Ascending aorta (tissue), 2 donors: ENCODE data around the gene SLC6A8. TPM values are rescaled to one million over a fixed set of nuclear protein-coding genes. Genes with fewer than 3 reads are reported as not detected.
"Not testable (repeated sequence)": the region's sequence is repeated elsewhere in the genome, so short reads cannot be mapped to it uniquely, and the experiment has no call there.

Experiments
- DNase-seq, 2 donors: peaks; one replicate each; pipeline ENCODE4 v3.0.0-alpha.2; 2019; ENCODE audit warnings: low spot score in 2 of 2
- H3K27ac ChIP-seq, 2 donors: fragments of 200-600 bp; sonication (generic); one replicate each; pipeline ENCODE4 v1.5.1; 2016 to 2017; ENCODE audit warnings: mild to moderate bottlenecking in 1 of 2
- H3K27me3 ChIP-seq: fragments of 200-600 bp; sonication (generic); one replicate; pipeline ENCODE4 v1.5.1; 2017
- H3K36me3 ChIP-seq, 2 donors: fragments of 200-600 bp; sonication (generic); one replicate each; pipeline ENCODE4 v1.5.1; 2016
- H3K4me1 ChIP-seq, 2 donors: fragments of 200-600 bp; sonication (generic); one replicate each; pipeline ENCODE4 v1.5.1; 2016 to 2017; ENCODE audit warnings: mild to moderate bottlenecking in 1 of 2
- H3K4me3 ChIP-seq, 2 donors: fragments of 200-600 bp; sonication (generic); one replicate each; pipeline ENCODE4 v1.5.1; 2016 to 2017; ENCODE audit warnings: mild to moderate bottlenecking in 1 of 2
- H3K9me3 ChIP-seq, 2 donors: fragments of 200-600 bp; sonication (generic); one replicate each; pipeline ENCODE4 v1.5.1; 2016
- CTCF ChIP-seq, 3 experiments: fragments of 200-600 bp in 2 of 3; fragments of 450-650 bp in 1 of 3; sonication (generic) in 2 of 3; IDR thresholded peaks; one replicate each; pipeline ENCODE4 v1.5.1; 2016 to 2019; ENCODE audit warnings: antibody characterized with exemption in 3 of 3, mild to moderate bottlenecking in 1 of 3, moderate library complexity in 1 of 3
- intact Hi-C: fragments of 100-400 bp; cut with DNase I; formaldehyde crosslinking; loops from one replicate; pipeline ENCODE4 v1.15.1; 2023
- total RNA-seq: library from RNA; depleted of rRNA; stranded (reverse); fragments of >200 nt; gene quantifications from one replicate; pipeline ENCODE4 v1.1.0, GENCODE V29; 2016

SLC6A8 gene
- total RNA-seq, 1 donor from 2014 or later = 44.2 TPM

DNA sequence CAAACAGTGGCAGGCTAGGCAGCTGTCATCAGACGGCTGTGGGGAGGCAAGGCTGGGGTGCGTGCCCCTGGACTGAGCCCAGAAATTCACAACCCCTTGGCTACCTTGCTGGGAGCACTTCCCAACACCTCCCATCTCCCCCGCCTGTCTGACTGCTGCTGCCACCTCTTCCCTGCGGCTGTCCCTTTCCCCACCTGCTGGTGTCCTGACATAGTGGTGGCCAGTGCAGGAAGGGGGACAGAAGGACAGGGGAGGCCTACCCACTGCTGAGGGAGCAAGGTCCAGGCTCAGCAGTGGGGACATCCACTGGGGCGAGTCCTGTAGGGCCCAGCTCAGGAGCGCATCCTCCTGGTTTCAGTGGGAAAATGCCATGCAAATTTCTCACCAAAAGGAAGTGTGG is 40.4 kb downstream of the SLC6A8 start:
- no peaks in the 10 kb centered on the region for H3K9me3 ChIP-seq
- H3K27me3 ChIP-seq = no peaks in the 10 kb centered on the region
- DNase-seq = no peak
- H3K36me3 ChIP-seq = no peaks in the 10 kb centered on the region
- intact Hi-C loops = no loop called here
- peak overlapping the region in 1 of 2 donors; percentile 89 for H3K27ac ChIP-seq
- TF ChIP-seq CTCF (IDR thresholded peaks at IDR 0.05) = no peak
- H3K4me1 ChIP-seq = peaks cover 8 to 26% of the 10 kb centered on the region in 2 donors
- no peak overlapping the region for H3K4me3 ChIP-seq

- intact Hi-C loops = no loop called here
- no peaks in the 10 kb centered on the region for H3K27me3 ChIP-seq
- no peak for TF ChIP-seq CTCF (IDR thresholded peaks at IDR 0.05)
- no peaks in the 10 kb centered on the region for H3K36me3 ChIP-seq
- H3K27ac ChIP-seq = no peak overlapping the region
- no peak for DNase-seq
- H3K4me1 ChIP-seq = peaks cover 8 to 26% of the 10 kb centered on the region in 2 donors
- no peaks in the 10 kb centered on the region for H3K9me3 ChIP-seq
- H3K4me3 ChIP-seq = no peak overlapping the region
Observed at GRCh38 chrX:153728951-153729631, 41.4 kb downstream of the SLC6A8 start.

DNA sequence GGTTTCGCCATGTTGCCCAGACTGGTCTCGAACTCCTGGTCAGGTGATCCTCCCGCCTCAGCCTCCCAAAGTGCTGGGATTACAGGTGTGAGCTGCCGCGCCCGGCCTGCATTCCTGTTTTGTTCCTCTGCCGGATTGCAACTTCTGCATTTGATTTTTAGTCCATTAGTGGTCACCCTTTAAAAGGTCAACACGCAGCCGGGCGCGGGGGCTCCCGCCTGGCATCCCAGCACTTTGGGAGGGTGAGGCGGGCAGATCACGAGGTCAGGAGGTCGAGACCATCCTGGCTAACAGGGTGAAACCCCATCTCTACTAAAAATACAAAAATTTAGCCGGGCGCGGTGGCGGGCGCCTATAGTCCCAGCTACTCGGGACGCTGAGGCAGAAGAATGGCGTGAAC is 42.4 kb downstream of the SLC6A8 start:
- H3K27ac ChIP-seq, H3K27me3 ChIP-seq, H3K4me3 ChIP-seq, DNase-seq, H3K36me3 ChIP-seq, intact Hi-C loops, H3K9me3 ChIP-seq: not testable (repeated sequence)
- peaks cover 8 to 23% of the 10 kb centered on the region in 2 donors for H3K4me1 ChIP-seq

GRCh38 chrX:153731117-153731844 is 43.6 kb downstream of the SLC6A8 start:
- Histone ChIP-seq H3K9me3 (no peaks in the 10 kb centered on the region), H3K27ac (no peak overlapping the region), H3K4me1 (peaks cover 6 to 16% of the 10 kb centered on the region in 2 donors), H3K36me3 (peaks cover 2 to 4% of the 10 kb centered on the region in 2 donors), H3K27me3 (no peaks in the 10 kb centered on the region), H3K4me3 (no peak overlapping the region)
- no peak for DNase-seq
- intact Hi-C loops = no loop called here
- no peak for TF ChIP-seq CTCF (IDR thresholded peaks at IDR 0.05)

DNA sequence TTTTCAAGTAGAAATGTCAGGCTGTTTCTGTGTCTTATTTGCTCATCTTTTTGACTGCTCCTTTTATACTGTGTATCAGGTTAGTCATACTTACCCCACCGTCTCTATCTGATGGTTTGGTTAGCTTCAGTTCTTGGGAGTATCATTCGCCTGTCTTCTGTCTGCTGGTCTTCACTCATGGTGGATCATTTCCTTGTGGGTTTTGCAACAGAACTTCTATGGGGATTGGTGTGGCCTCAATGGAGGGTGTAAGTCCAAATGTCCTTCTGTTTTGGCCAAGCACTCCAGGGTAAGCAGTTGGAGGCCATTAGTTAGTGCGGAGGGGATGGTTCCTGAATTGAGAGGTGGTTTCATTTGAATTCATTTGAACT is 44.1 kb downstream of the SLC6A8 start:
- Histone ChIP-seq H3K27ac (no peak overlapping the region), H3K9me3 (no peaks in the 10 kb centered on the region), H3K4me3 (no peak overlapping the region), H3K27me3 (no peaks in the 10 kb centered on the region), H3K36me3 (peaks cover 6 to 10% of the 10 kb centered on the region in 2 donors), H3K4me1 (peaks cover 6 to 10% of the 10 kb centered on the region in 2 donors)
- intact Hi-C loops = no loop called here
- no peak for TF ChIP-seq CTCF (IDR thresholded peaks at IDR 0.05)
- no peak for DNase-seq

DNA sequence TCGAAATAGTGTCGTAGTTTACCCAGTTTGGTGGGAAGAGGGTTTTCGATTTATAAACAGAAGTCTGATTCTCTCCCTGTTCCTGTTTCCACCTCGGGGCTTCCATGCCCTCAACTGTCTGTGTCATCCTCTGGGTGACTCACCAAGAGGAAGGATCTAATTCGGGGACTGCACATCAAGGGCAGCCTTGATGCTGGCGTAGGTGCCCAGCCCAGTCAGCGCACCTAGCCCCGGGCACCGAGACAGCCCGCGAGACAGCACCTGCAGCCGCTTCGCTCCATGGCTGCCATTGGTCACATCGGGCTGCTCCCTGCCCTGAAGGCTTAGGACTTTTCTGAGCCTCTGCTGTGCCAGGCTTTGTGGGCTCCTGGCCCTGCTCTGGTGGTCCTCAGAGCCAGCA is 44.7 kb downstream of the SLC6A8 start:
- peak in 1 of 2 donors; percentile 48 for DNase-seq

More for the DNA sequence above, 44.7 kb downstream of the SLC6A8 start:
- Histone ChIP-seq H3K36me3 (peaks cover 6 to 15% of the 10 kb centered on the region in 2 donors), H3K9me3 (no peaks in the 10 kb centered on the region), H3K27me3 (no peaks in the 10 kb centered on the region), H3K4me3 (no peak overlapping the region), H3K27ac (no peak overlapping the region), H3K4me1 (peaks cover 2 to 9% of the 10 kb centered on the region in 2 donors)
- intact Hi-C loops = no loop called here
- no peak for TF ChIP-seq CTCF (IDR thresholded peaks at IDR 0.05)
